Stimulated activated CD4-positive, alpha-beta T cell treated with anti-CD3 and anti-CD28 coated beads, Interleukin-2, amount 100 ng/mL, for 48 hours (primary cell): ENCODE results near the gene TNFSF4.
"Not testable (repeated sequence)": the region's sequence is repeated elsewhere in the genome, so short reads cannot be mapped to it uniquely, and the experiment has no call there.

Experiments
- DNase-seq, 2 donors: peaks; one replicate each; pipeline ENCODE4 v3.0.0-alpha.2; 2020

TNFSF4 gene, protein sequence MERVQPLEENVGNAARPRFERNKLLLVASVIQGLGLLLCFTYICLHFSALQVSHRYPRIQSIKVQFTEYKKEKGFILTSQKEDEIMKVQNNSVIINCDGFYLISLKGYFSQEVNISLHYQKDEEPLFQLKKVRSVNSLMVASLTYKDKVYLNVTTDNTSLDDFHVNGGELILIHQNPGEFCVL

DNA sequence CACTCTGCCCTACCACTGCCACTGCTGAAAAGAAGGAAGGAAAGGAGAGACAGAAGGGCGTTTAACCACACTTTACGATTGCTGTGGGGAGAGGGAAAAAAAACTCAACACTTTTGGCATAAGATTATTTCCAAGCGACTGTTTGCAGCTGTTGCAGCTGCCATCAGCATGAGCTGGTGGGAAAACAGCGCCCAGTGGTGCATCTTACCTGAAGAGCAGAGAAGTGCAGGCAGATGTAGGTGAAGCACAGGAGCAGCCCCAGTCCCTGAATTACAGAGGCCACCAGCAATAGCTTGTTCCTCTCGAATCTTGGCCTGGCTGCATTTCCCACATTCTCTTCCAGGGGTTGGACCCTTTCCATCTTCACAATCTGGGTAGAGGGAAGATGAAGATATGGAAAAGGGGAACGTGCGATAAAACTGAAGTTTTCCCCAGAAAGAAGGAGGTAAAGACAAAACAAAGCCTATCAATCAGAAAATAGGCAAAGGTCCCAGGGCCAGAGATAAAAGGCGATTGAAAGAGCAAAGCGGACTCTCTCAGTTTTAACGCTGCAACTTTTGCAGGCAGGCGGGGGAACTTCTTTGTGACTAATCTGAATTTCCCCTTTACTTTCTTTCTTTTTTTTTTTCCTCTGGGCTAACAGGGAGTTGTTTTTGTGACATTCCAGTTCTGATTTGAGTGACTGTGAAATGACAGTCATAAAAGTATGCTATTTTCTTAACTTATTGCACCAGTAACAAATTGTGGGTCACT is at the start of gene TNFSF4:
TSS of gene TNFSF4 (minus strand) at position 516 of the 753 bp plus-strand sequence. CDS start at position 361, 155 bp downstream.
- DNase-seq: peak in 1 of 2 donors; percentile 19

- peak in 1 of 2 donors; percentile 3 for DNase-seq
Measured at GRCh38 chr1:173255214-173255813, 48.2 kb upstream of the TNFSF4 start.

DNA sequence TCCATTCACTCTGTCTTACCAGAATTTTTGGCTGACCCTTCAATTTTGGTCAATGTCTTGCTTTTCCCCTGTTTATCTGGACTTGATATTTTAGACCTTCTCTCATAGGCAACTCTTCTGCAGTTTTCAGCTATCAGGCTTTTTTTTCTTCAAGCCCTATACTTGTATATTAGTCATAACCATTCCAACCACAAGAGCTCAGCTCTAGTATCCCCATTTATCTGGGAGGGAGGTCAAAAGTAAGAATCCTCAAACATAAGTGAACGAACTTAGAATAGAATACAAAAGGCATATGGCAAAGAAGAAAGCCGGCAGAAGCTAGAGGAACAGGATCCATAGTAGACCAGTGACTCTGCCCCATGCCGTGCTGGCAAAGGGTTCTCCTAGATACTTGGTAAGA is 45.9 kb upstream of the TNFSF4 start:
- no peak for DNase-seq

DNA sequence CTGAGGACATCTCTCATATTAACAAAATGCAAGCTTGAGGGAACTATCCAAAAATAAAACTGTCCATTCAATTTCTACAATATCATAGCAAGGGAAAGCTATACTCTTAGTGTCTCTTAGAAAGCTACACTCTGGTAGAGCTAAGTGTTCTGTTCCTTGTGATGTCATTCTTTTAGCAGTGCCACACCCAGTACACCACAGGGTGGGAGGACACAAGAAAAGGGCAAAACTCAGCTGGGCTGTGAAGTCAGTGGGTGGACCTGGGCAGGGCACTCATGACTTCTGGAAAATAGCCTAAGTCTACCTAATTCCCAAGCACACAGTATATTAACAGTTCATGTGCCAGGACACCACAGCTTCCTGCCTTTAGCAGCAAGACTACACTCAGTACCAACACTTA is 42.2 kb upstream of the TNFSF4 start:
- DNase-seq: no peak

- DNase-seq: no peak
Measured at GRCh38 chr1:173248247-173248940, 41.3 kb upstream of the TNFSF4 start.

DNA sequence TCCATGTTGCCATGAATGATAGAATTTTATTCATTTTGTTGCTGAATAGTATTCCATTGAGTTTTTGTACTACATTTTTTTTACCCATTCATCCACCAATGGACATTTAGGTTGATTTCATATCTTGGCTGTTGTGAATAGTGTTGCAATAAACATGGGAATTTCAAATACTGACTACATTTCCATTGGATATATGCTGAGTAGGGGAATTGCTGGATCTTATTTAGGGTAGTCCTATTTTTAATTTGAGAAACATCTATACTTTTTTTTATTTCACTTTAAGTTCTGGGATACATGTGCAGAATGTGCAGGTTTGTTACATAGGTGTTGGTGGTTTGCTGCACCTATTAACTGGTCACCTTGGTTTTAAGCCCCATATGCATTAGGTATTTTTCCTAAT is 38.8 kb upstream of the TNFSF4 start:
- DNase-seq: no peak

- DNase-seq: no peak
Measured at GRCh38 chr1:173243300-173243699, 36.2 kb upstream of the TNFSF4 start.

DNA sequence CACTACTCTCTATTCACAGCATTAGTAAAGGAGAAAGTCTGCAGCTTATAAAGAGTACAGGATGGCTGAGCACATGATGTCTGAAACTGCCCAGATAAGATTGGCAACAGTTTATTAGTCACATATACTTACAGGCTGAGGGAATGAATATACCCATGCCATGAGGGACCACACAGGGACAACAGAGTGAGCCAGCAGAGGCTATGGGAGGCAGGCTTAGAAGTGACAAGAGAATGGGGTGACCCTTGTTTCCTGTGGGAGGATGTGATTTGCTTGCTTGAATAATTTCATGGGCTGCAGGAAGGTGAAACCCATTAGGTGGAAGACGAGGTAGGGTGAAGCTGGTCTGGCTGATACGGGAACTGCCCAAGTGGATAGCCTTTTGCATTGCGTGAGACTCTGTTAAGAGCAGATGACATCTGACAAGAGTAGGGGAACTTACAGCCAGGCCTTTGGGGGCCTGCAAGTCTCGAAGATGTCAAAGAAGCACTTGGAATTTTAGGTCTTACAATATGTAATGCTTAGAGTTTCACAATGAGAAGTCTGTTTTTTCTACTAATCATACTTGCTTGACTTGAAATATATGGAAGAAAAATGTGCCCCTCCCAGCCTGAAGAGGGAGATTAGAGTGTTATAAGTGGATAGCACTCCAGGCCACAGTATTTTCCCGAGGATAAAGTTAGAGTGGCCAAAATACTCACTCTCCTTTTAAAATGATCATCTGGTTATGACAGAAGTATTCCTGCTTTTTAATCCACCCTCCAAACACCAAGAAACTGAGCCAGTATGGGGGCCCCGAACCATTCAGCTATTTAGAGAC is 34.6 kb upstream of the TNFSF4 start:
- no peak for DNase-seq

DNA sequence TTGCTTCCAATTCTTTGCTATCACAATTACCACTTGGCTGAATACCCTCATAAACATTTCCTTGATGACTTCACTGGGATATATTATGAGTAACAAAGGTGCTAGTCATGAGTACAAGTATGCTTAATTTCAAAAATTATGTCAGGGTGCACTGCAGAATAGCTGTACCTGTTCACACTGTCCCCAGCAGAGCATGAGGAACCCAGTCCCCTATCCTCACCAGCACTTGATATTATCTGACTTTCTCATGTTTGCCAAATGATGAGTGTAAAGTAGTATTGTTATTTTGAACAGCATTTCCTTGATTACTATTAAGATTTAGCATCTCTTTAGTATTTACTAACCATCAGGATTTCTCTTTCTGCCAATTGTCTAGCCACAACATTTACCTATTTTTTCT is 33.5 kb upstream of the TNFSF4 start:
- no peak for DNase-seq

GRCh38 chr1:173239058-173239457 is 31.9 kb upstream of the TNFSF4 start:
- no peak for DNase-seq

- DNase-seq: no peak
Measured at GRCh38 chr1:173234899-173235298, 27.8 kb upstream of the TNFSF4 start.

- not testable (repeated sequence) for DNase-seq
Measured at GRCh38 chr1:173234434-173234833, 27.3 kb upstream of the TNFSF4 start.

- DNase-seq: not testable (repeated sequence)
Measured at GRCh38 chr1:173229031-173229430, 21.9 kb upstream of the TNFSF4 start.

DNA sequence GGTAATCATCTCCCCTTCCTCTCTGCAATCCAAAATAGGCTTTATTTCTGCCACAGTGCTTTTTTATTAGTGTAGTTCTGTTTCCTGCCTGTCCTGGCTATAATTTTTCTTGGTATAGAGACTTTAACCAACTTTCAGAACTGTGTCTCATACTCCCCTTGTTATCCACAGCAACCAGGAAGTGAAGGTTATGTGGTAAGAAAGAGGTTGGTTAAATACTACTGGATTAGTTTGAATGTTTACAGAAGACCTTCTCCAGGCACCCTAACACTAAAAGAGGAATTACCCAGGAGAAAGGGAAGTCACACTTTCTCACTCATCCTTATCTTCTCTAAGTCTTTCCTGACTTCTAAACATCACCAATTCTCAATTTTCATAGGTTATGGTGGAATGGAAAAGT is 17.8 kb upstream of the TNFSF4 start:
- DNase-seq: no peak

DNA sequence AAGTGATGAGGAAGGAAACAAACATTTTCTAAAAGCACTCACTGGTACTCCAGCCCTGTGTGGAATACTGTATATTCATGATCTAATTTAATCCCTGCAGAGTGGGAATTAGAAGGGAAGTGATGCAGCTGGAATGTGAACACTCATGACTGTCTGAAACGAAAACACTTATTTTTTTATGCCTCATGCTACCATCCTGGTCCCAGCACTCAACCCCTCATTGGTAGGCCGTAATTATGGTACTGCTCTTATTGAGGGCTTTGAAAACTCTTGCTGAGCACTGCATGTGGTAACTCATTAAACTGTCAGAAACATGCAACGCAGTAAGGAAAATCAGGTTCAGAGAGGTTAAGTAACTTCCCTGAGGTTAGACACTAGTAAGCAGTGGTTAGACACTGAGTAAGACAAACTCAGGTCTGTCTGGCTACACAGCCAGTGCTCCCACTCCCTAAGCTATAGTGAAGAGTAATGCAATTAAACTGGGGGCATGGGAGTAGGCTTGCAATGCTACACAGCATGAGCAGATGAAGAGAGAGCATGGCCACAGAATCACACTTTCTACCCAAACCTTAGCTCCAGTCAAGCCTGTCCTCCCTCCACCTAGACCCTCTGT is 17.3 kb upstream of the TNFSF4 start:
- no peak for DNase-seq

DNA sequence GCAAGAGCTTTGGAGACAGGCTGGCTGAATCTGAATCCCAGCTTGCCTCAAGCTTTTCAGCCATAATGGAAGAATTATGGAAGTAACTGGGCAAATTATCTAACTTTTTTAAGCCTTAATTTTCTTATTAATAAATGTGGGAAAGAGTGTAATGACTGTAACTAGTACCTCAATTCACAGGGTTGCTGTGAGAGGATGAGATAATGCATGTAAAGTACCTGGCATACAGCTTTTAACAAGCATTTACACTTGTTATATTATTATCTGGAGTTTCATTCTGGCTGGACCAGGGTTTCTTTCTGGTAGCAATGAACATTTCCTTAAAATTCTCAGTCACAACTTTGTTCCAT is 15.9 kb upstream of the TNFSF4 start:
- DNase-seq: no peak

GRCh38 chr1:173222149-173223030 is 15.3 kb upstream of the TNFSF4 start:
- no peak for DNase-seq

DNA sequence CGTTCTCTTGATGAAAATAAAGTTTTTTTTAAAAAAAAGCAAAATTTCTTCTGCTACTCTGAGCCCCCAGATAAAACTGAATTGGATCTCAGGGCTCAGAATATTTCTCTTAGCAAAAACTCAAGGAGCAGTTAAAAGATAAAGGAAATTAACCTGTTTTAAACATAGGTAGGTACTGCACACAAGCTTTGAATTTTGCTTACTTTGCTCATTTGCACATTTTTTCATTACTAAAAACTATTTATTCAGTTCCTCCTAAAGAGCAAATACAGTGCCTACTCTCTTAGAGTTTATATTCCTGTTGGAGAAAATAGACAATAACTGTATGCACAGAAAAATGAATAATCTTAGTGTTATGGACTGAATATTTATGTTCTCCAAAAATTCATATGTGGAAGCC is 13.0 kb upstream of the TNFSF4 start:
- DNase-seq: no peak

GRCh38 chr1:173213665-173214064 is 6.5 kb upstream of the TNFSF4 start:
- no peak for DNase-seq

DNA sequence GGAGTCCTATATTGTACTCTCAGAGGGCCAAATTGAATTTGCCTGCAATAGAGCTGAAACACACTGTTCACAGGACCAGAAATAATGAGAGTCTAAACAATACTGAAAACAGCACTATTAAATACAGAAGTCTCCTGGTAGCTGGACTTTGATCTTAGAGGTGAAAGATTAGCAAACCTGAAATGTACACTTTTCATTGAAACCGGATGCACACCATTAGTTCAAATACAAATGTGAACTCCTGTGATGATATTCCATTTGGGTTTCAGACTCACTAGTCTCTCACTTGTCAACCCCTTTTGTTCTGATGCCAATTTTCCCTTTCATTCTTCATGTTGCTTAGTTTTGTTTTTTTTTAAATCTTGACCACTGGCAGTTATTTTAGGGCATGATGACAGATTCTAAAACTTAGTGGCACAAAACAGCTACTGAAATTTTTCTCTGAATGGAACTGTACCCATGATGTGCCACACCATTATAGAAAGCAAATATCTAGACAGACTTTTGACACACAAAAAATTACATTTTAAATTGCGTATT is 5.9 kb upstream of the TNFSF4 start:
- DNase-seq: no peak

DNA sequence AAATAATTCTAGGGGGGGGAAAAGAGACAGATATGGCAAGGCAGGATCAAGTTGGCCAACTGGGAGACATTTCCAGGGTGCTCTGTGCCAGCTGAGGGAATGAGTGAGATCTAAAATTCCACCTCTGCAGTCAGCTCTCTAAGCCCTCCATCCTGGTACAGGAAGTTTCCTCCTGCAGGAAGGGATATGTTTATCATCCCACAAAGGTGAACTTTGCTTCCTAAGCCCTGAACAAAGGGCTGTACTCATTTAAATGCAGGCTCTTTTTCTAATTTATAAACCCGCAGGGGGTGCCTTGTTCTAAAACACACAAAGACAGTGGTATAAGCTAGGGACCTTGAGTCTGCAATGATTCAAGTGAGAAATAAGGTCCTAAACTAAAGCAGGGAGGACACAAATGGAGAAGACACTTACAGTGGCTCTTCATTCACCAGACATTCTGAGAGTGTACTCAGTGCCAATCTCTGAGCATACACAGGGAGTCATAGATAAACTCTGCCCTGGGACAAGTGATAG is 3.6 kb upstream of the TNFSF4 start:
- no peak for DNase-seq
